Heart right ventricle (tissue), 16 donors: ENCODE results near the gene FBXL19. TPM values are rescaled to one million over a fixed set of nuclear protein-coding genes. Genes with fewer than 3 reads are reported as not detected.

Experiments used
- ATAC-seq, 8 donors: fragments of 200-7000 bp; cut with Tn5 transposase; one replicate each; pipeline ENCODE4 v1.9.1; 2020; ENCODE audit warnings: mild to moderate bottlenecking in 8 of 8, moderate library complexity in 8 of 8, moderate number of reproducible peaks in 1 of 8
- DNase-seq, 2 donors: peaks; one replicate each; pipeline ENCODE4 v3.0.0-alpha.2; 2020
- H3K27ac ChIP-seq, 10 donors: fragments of 200-600 bp; sonication (generic) in 2 of 10; one replicate each; pipeline versions ENCODE4 v1.5.0 to v1.8.0; 2020 to 2022; ENCODE audit warnings: mild to moderate bottlenecking in 3 of 10
- H3K27me3 ChIP-seq, 7 donors: fragments of 200-600 bp; one replicate each; pipeline ENCODE4 v1.8.0; 2021 to 2022; ENCODE audit warnings: mild to moderate bottlenecking in 2 of 7
- H3K36me3 ChIP-seq, 9 donors: fragments of 200-600 bp; sonication (generic) in 1 of 9; one replicate each; pipeline versions ENCODE4 v1.5.0 to v1.8.0; 2020 to 2022; ENCODE audit warnings: mild to moderate bottlenecking in 2 of 9
- H3K4me1 ChIP-seq, 9 donors: fragments of 200-600 bp; sonication (generic) in 1 of 9; one replicate each; pipeline versions ENCODE4 v1.5.0 to v1.8.0; 2020 to 2022; ENCODE audit warnings: mild to moderate bottlenecking in 4 of 9
- H3K4me3 ChIP-seq, 10 donors: fragments of 200-600 bp; sonication (generic) in 2 of 10; one replicate each; pipeline versions ENCODE4 v1.5.0 to v1.8.0; 2020 to 2022; ENCODE audit warnings: mild to moderate bottlenecking in 7 of 10, moderate library complexity in 2 of 10
- H3K9me3 ChIP-seq, 11 donors: fragments of 200-600 bp in 10 of 11; sonication (generic) in 2 of 11; one replicate each; pipeline versions ENCODE4 v1.5.0 to v1.8.0; 2013 to 2022; ENCODE audit warnings: mild to moderate bottlenecking in 2 of 11, control low read depth in 1 of 11, moderate library complexity in 1 of 11
- WGBS, 2 donors: extraction: QIAGEN DNeasy Blood & Tissue Kit; methylation state at CpG; one replicate each; pipeline ENCODE4 v1.1.7; 2013; ENCODE audit warnings: inconsistent platforms in 1 of 2; 5-methylcytosine and 5-hydroxymethylcytosine counted together
- intact Hi-C, 10 donors: fragments of 100-400 bp; cut with DNase I; formaldehyde crosslinking; loops; one replicate each; pipeline versions ENCODE4 v1.11.1 to v1.14.2; 2022
- polyA plus RNA-seq, 2 donors: library from polyadenylated mRNA; stranded (reverse); fragments of 200-250 nt; gene quantifications; one replicate each; pipeline ENCODE4 v1.2.3, GENCODE V29; 2013
- total RNA-seq, 10 donors: library from RNA; stranded (reverse); fragmentation: NEBNext Ultra II Directional in 3 of 10; extraction: Animal tissue kit (Norgen Biotek cat#: 25700) in 3 of 10; gene quantifications; one replicate each; pipeline versions ENCODE4 v1.2.1 to v1.2.4, GENCODE V29; 2021 to 2023
- TF ChIP-seq, protein P1 (sequence below), 9 donors: fragments of 200-600 bp; sonication (generic) in 2 of 9; IDR thresholded peaks; one replicate each; pipeline versions ENCODE4 v1.5.0 to v1.8.0; 2021 to 2022; ENCODE audit warnings: antibody characterized with exemption in 9 of 9, mild to moderate bottlenecking in 5 of 9, moderate library complexity in 1 of 9
- donor health status: Arrhythmogenic right ventricular cardiomyopathy.
- donor health status: ischemic (EF 13 %, LVEDD 7.1; RV severe dilation, severe dysfunction).
- donor health status: healthy with polysubstance abuse.
- donor health status: DM: no; HTN: yes; CAD: no.
- donor health status: DM: no; HTN: no; CAD: no.
- donor health status: ischemic (EF 25% LVEDD 6.9; RV normal size, moderate dysfunction).
- donor health status: ischemic (EF 25% LVEDD 5.7; RV mildly dilated, moderate dysfunction).
- donor health status: healthy.
- donor health status: DM: yes; HTN: yes; CAD: no.
- donor health status: Ischemic cardiomyopathy.
- donor health status: ischemic (EF 35%, LVEDD 5.7; RV mildly dilated, moderate dysfunction).
- donor health status: nonischemic (EF 11% LVEDD 7.7; RV severe dilation, severe dysfunction).
- donor health status: DM: yes; HTN: yes; CAD: no.
- donor health status: PGD.
- donor health status: ischemic (EF 29% LVEDD 5.4; RV normal size, mild dysfunction).
- donor health status: nonischemic (EF 23%, LVEDD 6.1; RV moderate dilation, normal function).

The FBXL19 gene
- total and polyA plus RNA-seq, 12 donors: 4.1 to 14.1 (median 5.8) TPM

DNA sequence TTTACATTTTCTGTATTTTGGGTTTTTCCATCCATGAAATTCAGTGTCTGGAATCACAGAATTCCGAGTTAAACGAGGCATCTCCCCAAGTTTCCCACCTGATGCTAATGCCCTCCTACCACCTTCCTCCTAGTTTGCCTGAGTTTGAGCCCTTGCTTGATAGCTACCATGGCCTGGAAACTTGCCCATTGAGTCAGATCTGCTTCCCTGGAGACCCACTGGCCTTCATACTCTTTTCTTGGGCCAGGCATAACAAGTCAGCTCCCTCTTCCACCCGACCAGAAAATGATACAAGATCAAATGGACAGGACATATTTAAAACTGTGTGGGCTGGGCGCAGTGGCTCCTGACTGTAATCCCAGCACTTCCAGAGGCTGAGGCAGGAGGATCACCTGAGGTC, 44.4 kb downstream of the FBXL19 start:
- H3K9me3 ChIP-seq: no peaks in the 10 kb centered on the region
- H3K27me3 ChIP-seq: no peaks in the 10 kb centered on the region
- TF ChIP-seq, protein P1, sequence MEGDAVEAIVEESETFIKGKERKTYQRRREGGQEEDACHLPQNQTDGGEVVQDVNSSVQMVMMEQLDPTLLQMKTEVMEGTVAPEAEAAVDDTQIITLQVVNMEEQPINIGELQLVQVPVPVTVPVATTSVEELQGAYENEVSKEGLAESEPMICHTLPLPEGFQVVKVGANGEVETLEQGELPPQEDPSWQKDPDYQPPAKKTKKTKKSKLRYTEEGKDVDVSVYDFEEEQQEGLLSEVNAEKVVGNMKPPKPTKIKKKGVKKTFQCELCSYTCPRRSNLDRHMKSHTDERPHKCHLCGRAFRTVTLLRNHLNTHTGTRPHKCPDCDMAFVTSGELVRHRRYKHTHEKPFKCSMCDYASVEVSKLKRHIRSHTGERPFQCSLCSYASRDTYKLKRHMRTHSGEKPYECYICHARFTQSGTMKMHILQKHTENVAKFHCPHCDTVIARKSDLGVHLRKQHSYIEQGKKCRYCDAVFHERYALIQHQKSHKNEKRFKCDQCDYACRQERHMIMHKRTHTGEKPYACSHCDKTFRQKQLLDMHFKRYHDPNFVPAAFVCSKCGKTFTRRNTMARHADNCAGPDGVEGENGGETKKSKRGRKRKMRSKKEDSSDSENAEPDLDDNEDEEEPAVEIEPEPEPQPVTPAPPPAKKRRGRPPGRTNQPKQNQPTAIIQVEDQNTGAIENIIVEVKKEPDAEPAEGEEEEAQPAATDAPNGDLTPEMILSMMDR (IDR thresholded peaks at IDR 0.05): no peak
- DNase-seq (no peak), ATAC-seq (no peak)
- H3K4me1 ChIP-seq: no peaks in the 10 kb centered on the region
- intact Hi-C loops: no loop called here
- 83 to 89% methylated on average over 4 of the region's 4 CpGs for WGBS, 2 donors
- H3K27ac ChIP-seq: no peak overlapping the region
- no peak overlapping the region for H3K4me3 ChIP-seq
- H3K36me3 ChIP-seq: peaks cover under 1 to 100% (median 90%) of the 10 kb centered on the region in 9 donors

DNA sequence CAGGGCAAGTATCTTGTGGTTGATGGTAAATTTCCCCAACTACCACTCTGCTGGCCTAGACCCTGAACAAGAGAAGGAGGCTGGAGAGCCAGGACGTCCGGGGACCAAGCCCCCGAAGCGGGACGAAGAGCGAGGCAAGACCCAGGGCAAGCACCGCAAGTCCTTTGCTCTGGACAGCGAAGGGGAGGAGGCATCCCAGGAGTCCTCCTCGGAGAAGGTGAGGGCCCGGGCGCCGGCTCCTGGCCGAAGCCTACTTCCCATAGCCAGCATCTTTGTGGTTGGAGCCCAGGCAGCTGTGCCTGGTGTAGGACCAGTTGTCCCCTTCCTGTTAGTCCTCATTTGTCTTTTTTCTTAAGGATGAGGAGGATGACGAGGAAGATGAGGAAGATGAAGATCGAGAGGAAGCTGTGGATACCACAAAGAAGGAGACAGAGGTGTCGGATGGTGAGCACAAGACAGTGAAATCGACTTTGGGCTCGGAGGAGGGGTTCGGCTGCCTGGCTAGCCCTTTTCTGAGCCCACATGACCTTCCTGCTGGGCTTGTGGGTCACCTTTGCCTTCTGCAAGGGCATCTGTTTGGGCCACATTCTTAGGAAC, 46.0 kb downstream of the FBXL19 start:
- no peaks in the 10 kb centered on the region for H3K27me3 ChIP-seq
- 94 to 96% methylated on average over 19 of the region's 19 CpGs for WGBS, 2 donors
- no peak overlapping the region for H3K27ac ChIP-seq
- intact Hi-C loops: no loop called here
- no peak overlapping the region for H3K4me3 ChIP-seq
- DNase-seq (no peak), ATAC-seq (no peak)
- H3K9me3 ChIP-seq: no peaks in the 10 kb centered on the region
- H3K4me1 ChIP-seq: no peaks in the 10 kb centered on the region
- TF ChIP-seq, protein P1 (IDR thresholded peaks at IDR 0.05): no peak
- peaks cover 0 to 100% (median 87%) of the 10 kb centered on the region in 9 donors for H3K36me3 ChIP-seq

GRCh38 chr16:30971298-30971697, 47.9 kb downstream of the FBXL19 start:
- no peak for ATAC-seq
- 92 to 94% methylated on average over 14 of the region's 14 CpGs for WGBS, 2 donors
- TF ChIP-seq, protein P1 (IDR thresholded peaks at IDR 0.05): no peak
- intact Hi-C loops: no loop called here
- Histone ChIP-seq H3K4me1 (no peaks in the 10 kb centered on the region), H3K27me3 (no peaks in the 10 kb centered on the region), H3K4me3 (no peak overlapping the region), H3K9me3 (no peaks in the 10 kb centered on the region), H3K27ac (no peak overlapping the region), H3K36me3 (peaks cover 0 to 100% (median 72%) of the 10 kb centered on the region in 9 donors)
- DNase-seq: no peak

DNA sequence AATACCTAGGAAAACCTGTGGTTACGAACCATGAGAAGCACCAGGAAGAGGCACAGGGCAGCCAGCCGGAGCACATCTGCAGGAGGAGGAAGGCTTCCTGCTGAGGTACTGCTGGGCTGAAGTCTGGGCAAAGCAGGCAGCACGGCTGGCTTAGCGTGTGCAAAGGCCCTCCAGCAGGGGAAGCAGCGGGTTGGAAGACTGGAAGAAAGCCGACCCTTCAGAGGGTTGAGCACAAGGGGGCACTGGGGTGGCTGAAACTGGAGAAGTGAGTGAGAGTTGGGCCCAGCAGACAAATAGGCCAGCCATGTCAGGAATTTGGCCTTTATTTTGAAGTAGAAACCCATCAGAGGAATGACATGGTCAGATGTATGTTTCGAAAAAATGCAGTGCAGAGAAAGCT, 49.5 kb downstream of the FBXL19 start:
- no peak for DNase-seq
- no peak overlapping the region for H3K4me3 ChIP-seq
- no peaks in the 10 kb centered on the region for H3K4me1 ChIP-seq
- WGBS, 2 donors: 82 to 85% methylated on average over 7 of the region's 7 CpGs
- ATAC-seq: no peak
- no peak overlapping the region for H3K27ac ChIP-seq
- peaks cover 6 to 100% (median 56%) of the 10 kb centered on the region in 9 donors for H3K36me3 ChIP-seq
- TF ChIP-seq, protein P1 (IDR thresholded peaks at IDR 0.05): no peak
- no peaks in the 10 kb centered on the region for H3K27me3 ChIP-seq
- intact Hi-C loops: no loop called here
- no peaks in the 10 kb centered on the region for H3K9me3 ChIP-seq
